Activated naive CD4-positive, alpha-beta T cell treated with anti-CD3 and anti-CD28 coated beads for 36 hours (primary cell): ENCODE results near the gene AKR7A2. TPM values are rescaled to one million over a fixed set of nuclear protein-coding genes. Genes with fewer than 3 reads are reported as not detected.

Experiments used
- CTCF ChIA-PET: fragments of 350-600 bp; sonication (Branson Sonifier 250); formaldehyde crosslinking; loops from one replicate; lab custom pipeline; 2021; ENCODE audit warnings: antibody characterized with exemption; lab: Charles Lee
- DNase-seq: peaks from one replicate; pipeline ENCODE4 v3.0.0-alpha.2; 2020
- H3K27ac Mint-ChIP-seq: one replicate; pipeline ENCODE4 v1.8.0; 2021; ENCODE audit warnings: mild to moderate bottlenecking, mixed read lengths
- H3K27me3 Mint-ChIP-seq: one replicate; pipeline ENCODE4 v1.8.0; 2021; ENCODE audit warnings: low read depth, mixed read lengths
- H3K36me3 Mint-ChIP-seq: one replicate; pipeline ENCODE4 v1.8.0; 2021; ENCODE audit warnings: low read depth, mixed read lengths
- H3K4me1 Mint-ChIP-seq: one replicate; pipeline ENCODE4 v1.8.0; 2021; ENCODE audit warnings: low read depth, mixed read lengths
- H3K4me3 Mint-ChIP-seq: one replicate; pipeline ENCODE4 v1.8.0; 2021; ENCODE audit warnings: mild to moderate bottlenecking, moderate library complexity, mixed read lengths
- H3K9me3 Mint-ChIP-seq: one replicate; pipeline ENCODE4 v1.8.0; 2021; ENCODE audit warnings: mixed read lengths
- intact Hi-C: fragments of 100-400 bp; cut with micrococcal nuclease; formaldehyde crosslinking; loops from one replicate; pipeline ENCODE4 v1.15.1; 2023
- total RNA-seq, 2 experiments: library from RNA; stranded (reverse); gene quantifications; one replicate each; pipeline ENCODE4 v1.2.3, GENCODE V29; 2021

Gene AKR7A2
- total RNA-seq, 2 experiments from 2014 or later, result 36.6 to 38.8 TPM

- intact Hi-C loops, result no loop called here
- no peaks in the 10 kb centered on the region for H3K9me3 Mint-ChIP-seq
- H3K27me3 Mint-ChIP-seq, result no peaks in the 10 kb centered on the region
- H3K27ac Mint-ChIP-seq, result no peak overlapping the region
- DNase-seq, result no peak
- no peaks in the 10 kb centered on the region for H3K36me3 Mint-ChIP-seq
- CTCF ChIA-PET, result interaction anchor here (1.4 kb wide), 1 partner anchor 14 kb away, joined by 4 read pairs; no protein-coding TSS in a partner anchor
- no peak overlapping the region for H3K4me3 Mint-ChIP-seq
- H3K4me1 Mint-ChIP-seq, result no peaks in the 10 kb centered on the region
Measured at GRCh38 chr1:19330449-19331135, 18.6 kb upstream of the AKR7A2 start.

- no peaks in the 10 kb centered on the region for H3K27me3 Mint-ChIP-seq
- CTCF ChIA-PET, result interaction anchor here (1.4 kb wide), 1 partner anchor 15 kb away, joined by 4 read pairs; no protein-coding TSS in a partner anchor
- H3K4me3 Mint-ChIP-seq, result no peak overlapping the region
- DNase-seq, result no peak
- H3K4me1 Mint-ChIP-seq, result no peaks in the 10 kb centered on the region
- H3K27ac Mint-ChIP-seq, result no peak overlapping the region
- no peaks in the 10 kb centered on the region for H3K9me3 Mint-ChIP-seq
- no peaks in the 10 kb centered on the region for H3K36me3 Mint-ChIP-seq
- intact Hi-C loops, result no loop called here
Measured at GRCh38 chr1:19329611-19330010, 17.7 kb upstream of the AKR7A2 start.

GRCh38 chr1:19329188-19329587 is 17.2 kb upstream of the AKR7A2 start:
- H3K27me3 Mint-ChIP-seq, result no peaks in the 10 kb centered on the region
- H3K27ac Mint-ChIP-seq, result no peak overlapping the region
- no peak overlapping the region for H3K4me3 Mint-ChIP-seq
- no peaks in the 10 kb centered on the region for H3K4me1 Mint-ChIP-seq
- H3K36me3 Mint-ChIP-seq, result no peaks in the 10 kb centered on the region
- DNase-seq, result no peak
- intact Hi-C loops, result no loop called here
- H3K9me3 Mint-ChIP-seq, result no peaks in the 10 kb centered on the region
- CTCF ChIA-PET, result no interaction called here

- Mint-ChIP-seq H3K4me3 (no peak overlapping the region), H3K36me3 (no peaks in the 10 kb centered on the region), H3K27me3 (no peaks in the 10 kb centered on the region), H3K4me1 (no peaks in the 10 kb centered on the region), H3K9me3 (no peaks in the 10 kb centered on the region), H3K27ac (no peak overlapping the region)
- CTCF ChIA-PET, result no interaction called here
- intact Hi-C loops, result no loop called here
- no peak for DNase-seq
Measured at GRCh38 chr1:19328486-19328885, 16.5 kb upstream of the AKR7A2 start.

GRCh38 chr1:19327736-19328135 is 15.8 kb upstream of the AKR7A2 start:
- DNase-seq, result no peak
- no peaks in the 10 kb centered on the region for H3K4me1 Mint-ChIP-seq
- H3K27ac Mint-ChIP-seq, result no peak overlapping the region
- CTCF ChIA-PET, result no interaction called here
- intact Hi-C loops, result no loop called here
- H3K9me3 Mint-ChIP-seq, result no peaks in the 10 kb centered on the region
- H3K4me3 Mint-ChIP-seq, result no peak overlapping the region
- H3K36me3 Mint-ChIP-seq, result no peaks in the 10 kb centered on the region
- no peaks in the 10 kb centered on the region for H3K27me3 Mint-ChIP-seq

GRCh38 chr1:19327301-19327700 is 15.4 kb upstream of the AKR7A2 start:
- DNase-seq, result no peak
- Mint-ChIP-seq H3K4me1 (no peaks in the 10 kb centered on the region), H3K4me3 (no peak overlapping the region), H3K27ac (no peak overlapping the region), H3K9me3 (no peaks in the 10 kb centered on the region), H3K27me3 (no peaks in the 10 kb centered on the region), H3K36me3 (no peaks in the 10 kb centered on the region)
- CTCF ChIA-PET, result no interaction called here
- intact Hi-C loops, result no loop called here

- H3K4me1 Mint-ChIP-seq, result no peaks in the 10 kb centered on the region
- intact Hi-C loops, result no loop called here
- H3K4me3 Mint-ChIP-seq, result no peak overlapping the region
- CTCF ChIA-PET, result no interaction called here
- H3K27me3 Mint-ChIP-seq, result no peaks in the 10 kb centered on the region
- no peaks in the 10 kb centered on the region for H3K36me3 Mint-ChIP-seq
- no peak overlapping the region for H3K27ac Mint-ChIP-seq
- no peaks in the 10 kb centered on the region for H3K9me3 Mint-ChIP-seq
- no peak for DNase-seq
Measured at GRCh38 chr1:19326748-19327065, 14.8 kb upstream of the AKR7A2 start.

GRCh38 chr1:19325958-19326747 is 14.2 kb upstream of the AKR7A2 start:
- Mint-ChIP-seq H3K36me3 (no peaks in the 10 kb centered on the region), H3K27me3 (no peaks in the 10 kb centered on the region), H3K27ac (no peak overlapping the region), H3K4me3 (no peak overlapping the region), H3K4me1 (no peaks in the 10 kb centered on the region), H3K9me3 (no peaks in the 10 kb centered on the region)
- DNase-seq, result no peak
- CTCF ChIA-PET, result no interaction called here
- intact Hi-C loops, result no loop called here

- Mint-ChIP-seq H3K36me3 (no peaks in the 10 kb centered on the region), H3K4me3 (no peak overlapping the region), H3K4me1 (no peaks in the 10 kb centered on the region), H3K9me3 (no peaks in the 10 kb centered on the region), H3K27me3 (no peaks in the 10 kb centered on the region), H3K27ac (no peak overlapping the region)
- CTCF ChIA-PET, result no interaction called here
- no peak for DNase-seq
- intact Hi-C loops, result no loop called here
Measured at GRCh38 chr1:19325368-19325957, 13.5 kb upstream of the AKR7A2 start.

GRCh38 chr1:19324665-19324990 is 12.7 kb upstream of the AKR7A2 start:
- CTCF ChIA-PET, result no interaction called here
- no peaks in the 10 kb centered on the region for H3K4me1 Mint-ChIP-seq
- H3K27me3 Mint-ChIP-seq, result no peaks in the 10 kb centered on the region
- no peak for DNase-seq
- H3K9me3 Mint-ChIP-seq, result no peaks in the 10 kb centered on the region
- intact Hi-C loops, result no loop called here
- H3K27ac Mint-ChIP-seq, result no peak overlapping the region
- no peaks in the 10 kb centered on the region for H3K36me3 Mint-ChIP-seq
- H3K4me3 Mint-ChIP-seq, result no peak overlapping the region

GRCh38 chr1:19323987-19324664 is 12.2 kb upstream of the AKR7A2 start:
- CTCF ChIA-PET, result no interaction called here
- Mint-ChIP-seq H3K27ac (no peak overlapping the region), H3K27me3 (no peaks in the 10 kb centered on the region)

GRCh38 chr1:19322481-19322880 is 10.5 kb upstream of the AKR7A2 start:
- Mint-ChIP-seq H3K36me3 (no peaks in the 10 kb centered on the region), H3K9me3 (no peaks in the 10 kb centered on the region), H3K4me3 (no peak overlapping the region), H3K27me3 (no peaks in the 10 kb centered on the region), H3K4me1 (no peaks in the 10 kb centered on the region), H3K27ac (no peak overlapping the region)
- CTCF ChIA-PET, result interaction anchor here (0.8 kb wide), 1 partner anchor 332 kb away, joined by 3 read pairs; no protein-coding TSS in a partner anchor
- intact Hi-C loops, result no loop called here
- no peak for DNase-seq

More at GRCh38 chr1:19323987-19324664, 12.2 kb upstream of the AKR7A2 start:
- Mint-ChIP-seq H3K4me1 (no peaks in the 10 kb centered on the region), H3K4me3 (no peak overlapping the region), H3K36me3 (no peaks in the 10 kb centered on the region), H3K9me3 (no peaks in the 10 kb centered on the region)
- intact Hi-C loops, result no loop called here
- no peak for DNase-seq
